SU-DHL-6 (cell line): Measurements from ENCODE around the gene SGK1.

Source experiments
- H2AFZ ChIP-seq: fragments of 200-600 bp; sonication (generic); 2 replicates; pipeline ENCODE4 v1.6.1; 2014; ENCODE audit warnings: low read depth, mild to moderate bottlenecking, moderate library complexity, mixed read lengths, antibody characterized with exemption, low read length; ENCODE audit not compliant: severe bottlenecking
- H3F3A ChIP-seq: fragments of 200-600 bp; shearing (Covaris generic); 2 replicates; pipeline ENCODE4 v1.6.0; 2016; ENCODE audit warnings: antibody characterized with exemption, mild to moderate bottlenecking; ENCODE audit not compliant: insufficient read depth
- H3K27ac ChIP-seq: fragments of 200-600 bp; sonication (generic); 2 replicates; pipeline ENCODE4 v1.5.1; 2016; ENCODE audit warnings: low read depth, mild to moderate bottlenecking, low read length, moderate library complexity, mixed read lengths
- H3K27me3 ChIP-seq: fragments of 200-600 bp; sonication (generic), shearing (Covaris generic); 2 replicates; pipeline ENCODE4 v1.6.0; 2014; ENCODE audit warnings: mild to moderate bottlenecking, low read length
- H3K36me3 ChIP-seq: fragments of 200-600 bp; sonication (generic); 2 replicates; pipeline ENCODE4 v1.6.1; 2014; ENCODE audit warnings: mild to moderate bottlenecking, low read length, mixed read lengths
- H3K4me2 ChIP-seq: fragments of 300-600, 200-600 bp; shearing (Covaris generic), sonication (generic); 2 replicates; pipeline ENCODE4 v1.6.0; 2014; ENCODE audit warnings: low read length, low read depth, mild to moderate bottlenecking; ENCODE audit not compliant: poor library complexity, severe bottlenecking
- H3K4me3 ChIP-seq: fragments of 200-600 bp; sonication (generic); 2 replicates; pipeline ENCODE4 v1.5.1; 2014; ENCODE audit warnings: antibody characterized with exemption, low read length, mild to moderate bottlenecking, mixed read lengths; ENCODE audit not compliant: insufficient read depth, poor library complexity, severe bottlenecking
- H3K79me2 ChIP-seq: fragments of 200-600 bp; sonication (generic); 2 replicates; pipeline ENCODE4 v1.6.1; 2014; ENCODE audit warnings: mild to moderate bottlenecking, low read length, moderate library complexity; ENCODE audit not compliant: insufficient read depth
- H3K9ac ChIP-seq: fragments of 200-600 bp; sonication (generic); 2 replicates; pipeline ENCODE4 v1.7.0; 2014; ENCODE audit warnings: mild to moderate bottlenecking, low read length
- H3K9me2 ChIP-seq: fragments of 200-600 bp; sonication (generic); replicated peaks from 2 replicates; pipeline ENCODE4 v1.6.1; 2014; ENCODE audit warnings: low read length; ENCODE audit not compliant: insufficient read depth
- H3K9me3 ChIP-seq: fragments of 200-600 bp; sonication (generic); 2 replicates; pipeline ENCODE4 v1.6.1; 2014; ENCODE audit warnings: low read length, mixed read lengths; ENCODE audit not compliant: insufficient read depth
- H4K20me1 ChIP-seq: fragments of 200-600 bp; sonication (generic); 2 replicates; pipeline ENCODE4 v1.6.1; 2014; ENCODE audit warnings: low read depth, mild to moderate bottlenecking, antibody characterized with exemption, low read length, moderate library complexity, mixed read lengths
- EZH2phosphoT487 ChIP-seq: fragments of 200-600 bp; sonication (generic), shearing (Covaris generic); conservative IDR thresholded peaks from 2 replicates; pipeline ENCODE4 v1.6.1; 2018; ENCODE audit warnings: mild to moderate bottlenecking, antibody characterized with exemption, low read length, moderate library complexity, mixed read lengths
- TF ChIP-seq, protein P1 (sequence below): fragments of 200-600 bp; sonication (generic); IDR thresholded peaks from one replicate; pipeline ENCODE4 v1.5.1; 2017; ENCODE audit warnings: antibody characterized with exemption, mild to moderate bottlenecking, low read length, moderate library complexity; ENCODE audit not compliant: insufficient read depth, poor library complexity, severe bottlenecking

Gene SGK1

DNA sequence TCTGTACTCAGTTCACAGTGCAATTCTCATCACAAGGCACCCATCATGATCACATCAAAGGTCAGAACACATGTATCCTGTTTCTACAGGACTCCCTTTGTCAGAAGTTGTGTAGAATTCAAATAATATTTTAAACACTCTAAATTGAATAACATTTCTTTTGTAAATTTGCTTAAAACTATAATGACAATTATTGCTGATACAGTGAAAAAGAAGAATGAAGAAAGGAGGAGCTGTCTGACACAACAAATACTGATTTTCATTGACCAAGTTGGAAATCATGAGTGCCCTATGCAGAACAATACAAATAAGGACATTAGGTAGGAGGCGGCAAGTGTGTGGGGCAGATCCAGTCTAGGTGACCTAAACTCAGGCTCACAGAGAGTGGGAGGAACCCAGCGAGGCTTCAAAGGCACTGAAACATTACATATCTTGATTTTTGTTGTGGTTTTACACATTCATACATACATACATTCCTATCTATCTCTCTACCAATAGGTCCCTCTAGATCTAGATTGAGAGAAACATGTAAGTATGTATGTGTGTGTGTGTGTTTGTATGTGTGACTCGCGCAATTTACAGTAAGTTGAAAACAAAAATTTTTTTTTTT lies 186.3 kb downstream of the SGK1 start:
- H3K27me3 ChIP-seq: no peaks in the 10 kb centered on the region
- no peaks in the 10 kb centered on the region for H3F3A ChIP-seq
- no peak overlapping the region for H3K9ac ChIP-seq
- H3K36me3 ChIP-seq: no peaks in the 10 kb centered on the region
- TF ChIP-seq, protein P1, sequence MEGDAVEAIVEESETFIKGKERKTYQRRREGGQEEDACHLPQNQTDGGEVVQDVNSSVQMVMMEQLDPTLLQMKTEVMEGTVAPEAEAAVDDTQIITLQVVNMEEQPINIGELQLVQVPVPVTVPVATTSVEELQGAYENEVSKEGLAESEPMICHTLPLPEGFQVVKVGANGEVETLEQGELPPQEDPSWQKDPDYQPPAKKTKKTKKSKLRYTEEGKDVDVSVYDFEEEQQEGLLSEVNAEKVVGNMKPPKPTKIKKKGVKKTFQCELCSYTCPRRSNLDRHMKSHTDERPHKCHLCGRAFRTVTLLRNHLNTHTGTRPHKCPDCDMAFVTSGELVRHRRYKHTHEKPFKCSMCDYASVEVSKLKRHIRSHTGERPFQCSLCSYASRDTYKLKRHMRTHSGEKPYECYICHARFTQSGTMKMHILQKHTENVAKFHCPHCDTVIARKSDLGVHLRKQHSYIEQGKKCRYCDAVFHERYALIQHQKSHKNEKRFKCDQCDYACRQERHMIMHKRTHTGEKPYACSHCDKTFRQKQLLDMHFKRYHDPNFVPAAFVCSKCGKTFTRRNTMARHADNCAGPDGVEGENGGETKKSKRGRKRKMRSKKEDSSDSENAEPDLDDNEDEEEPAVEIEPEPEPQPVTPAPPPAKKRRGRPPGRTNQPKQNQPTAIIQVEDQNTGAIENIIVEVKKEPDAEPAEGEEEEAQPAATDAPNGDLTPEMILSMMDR: no peak
- no peak for TF ChIP-seq EZH2phosphoT487
- no peak overlapping the region for H2AFZ ChIP-seq
- H3K9me3 ChIP-seq: no peaks in the 10 kb centered on the region
- H3K4me3 ChIP-seq: no peak overlapping the region
- no peak overlapping the region for H3K27ac ChIP-seq
- H4K20me1 ChIP-seq: no peaks in the 10 kb centered on the region
- no peak overlapping the region for H3K4me2 ChIP-seq
- H3K79me2 ChIP-seq: no peaks in the 10 kb centered on the region
- no peaks in the 10 kb centered on the region for H3K9me2 ChIP-seq

DNA sequence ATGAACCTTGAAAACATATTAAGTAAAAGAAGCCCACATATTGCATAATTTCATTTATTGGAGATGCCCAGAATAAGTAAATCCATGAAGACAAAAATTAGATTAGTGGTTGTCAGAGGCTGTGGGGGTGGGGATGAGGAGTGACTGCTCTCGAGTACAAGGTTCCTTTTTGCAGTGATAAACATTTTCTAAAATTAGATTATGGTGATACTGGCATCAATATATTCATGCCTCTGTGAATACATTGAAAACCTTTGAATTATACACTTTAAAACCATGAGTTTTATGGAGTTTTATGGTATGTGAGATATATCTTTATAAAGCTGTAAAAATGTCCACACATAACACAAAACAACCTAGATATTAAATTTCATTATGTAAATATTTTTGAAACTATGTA lies 189.8 kb downstream of the SGK1 start:
- H3K36me3 ChIP-seq: no peaks in the 10 kb centered on the region
- no peak overlapping the region for H3K27ac ChIP-seq
- H3F3A ChIP-seq: no peaks in the 10 kb centered on the region
- no peak overlapping the region for H3K4me2 ChIP-seq
- no peaks in the 10 kb centered on the region for H3K27me3 ChIP-seq
- no peaks in the 10 kb centered on the region for H4K20me1 ChIP-seq
- no peaks in the 10 kb centered on the region for H3K9me3 ChIP-seq
- no peaks in the 10 kb centered on the region for H3K79me2 ChIP-seq
- no peak overlapping the region for H3K4me3 ChIP-seq
- TF ChIP-seq EZH2phosphoT487: no peak
- TF ChIP-seq, protein P1: no peak
- no peak overlapping the region for H3K9ac ChIP-seq
- H3K9me2 ChIP-seq: no peaks in the 10 kb centered on the region
- no peak overlapping the region for H2AFZ ChIP-seq

DNA sequence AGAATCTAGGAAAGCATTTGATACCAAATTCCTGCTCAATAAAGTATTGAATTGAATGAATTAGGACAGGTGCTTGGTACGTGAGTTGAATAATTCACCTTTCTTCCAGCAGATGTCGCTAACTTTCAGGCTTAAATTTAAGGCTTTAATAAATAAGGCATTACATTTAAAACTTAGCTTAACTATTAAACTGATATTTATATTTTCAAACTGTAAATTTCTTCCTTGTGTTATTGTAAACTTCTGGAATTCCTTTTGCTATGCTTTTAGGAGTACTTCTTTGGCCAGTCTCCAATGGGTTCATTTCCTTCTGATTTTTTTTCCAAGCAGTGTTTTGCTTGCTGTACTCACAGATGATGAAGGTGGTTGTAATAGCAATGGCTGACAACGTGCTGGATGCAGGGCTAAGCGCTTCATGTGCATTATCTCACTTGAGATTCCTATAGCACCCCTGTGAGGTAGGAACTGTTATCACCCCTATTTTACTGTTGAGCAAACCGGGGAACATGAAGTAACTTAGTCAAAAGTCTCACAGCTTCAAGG lies 194.2 kb downstream of the SGK1 start:
- H3F3A ChIP-seq: no peaks in the 10 kb centered on the region
- H3K9me3 ChIP-seq: no peaks in the 10 kb centered on the region
- H4K20me1 ChIP-seq: no peaks in the 10 kb centered on the region
- H3K4me3 ChIP-seq: no peak overlapping the region
- H3K9ac ChIP-seq: no peak overlapping the region
- no peaks in the 10 kb centered on the region for H3K36me3 ChIP-seq
- no peaks in the 10 kb centered on the region for H3K27me3 ChIP-seq
- no peak overlapping the region for H2AFZ ChIP-seq
- TF ChIP-seq EZH2phosphoT487: no peak
- TF ChIP-seq, protein P1: peak; percentile 66
- no peaks in the 10 kb centered on the region for H3K9me2 ChIP-seq
- no peaks in the 10 kb centered on the region for H3K79me2 ChIP-seq
- no peak overlapping the region for H3K27ac ChIP-seq
- no peak overlapping the region for H3K4me2 ChIP-seq
